M059J (cell line): ENCODE data around the gene COMMD10. TPM values are rescaled to one million over a fixed set of nuclear protein-coding genes. Genes with fewer than 3 reads are reported as not detected.
"Not testable (repeated sequence)": the region's sequence is repeated elsewhere in the genome, so short reads cannot be mapped to it uniquely, and the experiment has no call there.

Experiments used
- DNase-seq: peaks from one replicate; pipeline ENCODE4 v3.0.0-alpha.2; 2012; ENCODE audit warnings: low read depth
- total RNA-seq: library from RNA; depleted of rRNA; stranded (reverse); fragments of >200 nt; shearing (Covaris generic); gene quantifications from 2 replicates; pipeline ENCODE4 v1.2.3, GENCODE V29; 2014; rRNA removed

COMMD10 gene
- total RNA-seq = 38.7 and 42.2 TPM in 2 replicates

- DNase-seq = peak; percentile 81
Observed at GRCh38 chr5:116084871-116085715, at the start of gene COMMD10. TSS of gene COMMD10 (plus strand) at chr5:116085025.

GRCh38 chr5:116035123-116035522 is 49.7 kb upstream of the COMMD10 start:
- peak; percentile 85 for DNase-seq

- DNase-seq = peak; percentile 24
Observed at GRCh38 chr5:116037236-116037822, 47.5 kb upstream of the COMMD10 start.

- no peak for DNase-seq
Observed at GRCh38 chr5:116038817-116039216, 46.0 kb upstream of the COMMD10 start.

GRCh38 chr5:116042375-116042774 is 42.5 kb upstream of the COMMD10 start:
- DNase-seq = no peak

- DNase-seq = no peak
Observed at GRCh38 chr5:116044073-116044472, 40.8 kb upstream of the COMMD10 start.

- DNase-seq = peak; percentile 53
Observed at GRCh38 chr5:116045821-116046220, 39.0 kb upstream of the COMMD10 start.

GRCh38 chr5:116046261-116046660 is 38.6 kb upstream of the COMMD10 start:
- DNase-seq = peak; percentile 12

- DNase-seq = no peak
Observed at GRCh38 chr5:116046823-116047222, 38.0 kb upstream of the COMMD10 start.

GRCh38 chr5:116058346-116058936 is 26.4 kb upstream of the COMMD10 start:
- no peak for DNase-seq

- no peak for DNase-seq
Observed at GRCh38 chr5:116062352-116062751, 22.5 kb upstream of the COMMD10 start.

- peak; percentile 75 for DNase-seq
Observed at GRCh38 chr5:116063950-116064349, 20.9 kb upstream of the COMMD10 start.

GRCh38 chr5:116068028-116068632 is 16.7 kb upstream of the COMMD10 start:
- peak; percentile 54 for DNase-seq

- no peak for DNase-seq
Observed at GRCh38 chr5:116071211-116071610, 13.6 kb upstream of the COMMD10 start.

- peak; percentile 30 for DNase-seq
Observed at GRCh38 chr5:116075191-116075831, 9.5 kb upstream of the COMMD10 start.

GRCh38 chr5:116076496-116076895 is 8.3 kb upstream of the COMMD10 start:
- DNase-seq = no peak

GRCh38 chr5:116078199-116078598 is 6.6 kb upstream of the COMMD10 start:
- no peak for DNase-seq

GRCh38 chr5:116084287-116084691 is 536 bp upstream of the COMMD10 start:
- no peak for DNase-seq

- not testable (repeated sequence) for DNase-seq
Observed at GRCh38 chr5:116086309-116086708, 1.5 kb downstream of the COMMD10 start.

GRCh38 chr5:116088062-116088461 is 3.2 kb downstream of the COMMD10 start:
- DNase-seq = peak; percentile 25

GRCh38 chr5:116090302-116090701 is 5.5 kb downstream of the COMMD10 start:
- no peak for DNase-seq

- DNase-seq = no peak
Observed at GRCh38 chr5:116091416-116091815, 6.6 kb downstream of the COMMD10 start.
